Fibroblast of gingiva (primary cell): ENCODE data around the gene GDF10.

Experiments used
- DNase-seq: peaks from one replicate; pipeline ENCODE4 v3.0.0-alpha.2; 2011; ENCODE audit warnings: low read depth

Gene GDF10

DNA sequence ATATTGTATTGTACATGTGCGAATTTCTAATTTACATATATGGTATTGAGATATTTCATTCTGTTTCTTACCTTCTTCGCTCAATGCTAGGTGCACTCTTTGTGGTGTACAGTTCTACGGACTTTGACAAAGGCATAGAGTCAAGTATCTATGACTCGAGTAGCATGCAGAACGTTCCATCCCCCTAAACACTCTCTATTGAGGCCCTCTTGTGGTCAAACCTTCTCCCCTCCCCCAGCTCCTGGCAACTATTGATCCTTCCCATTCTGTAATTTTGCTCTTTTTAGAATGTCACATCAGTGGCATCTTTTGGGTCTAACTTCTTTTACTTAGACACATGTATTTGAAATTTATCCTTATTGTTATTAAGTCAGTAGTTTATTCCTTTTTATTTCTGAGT, 30.7 kb upstream of the GDF10 start:
- DNase-seq: no peak

DNA sequence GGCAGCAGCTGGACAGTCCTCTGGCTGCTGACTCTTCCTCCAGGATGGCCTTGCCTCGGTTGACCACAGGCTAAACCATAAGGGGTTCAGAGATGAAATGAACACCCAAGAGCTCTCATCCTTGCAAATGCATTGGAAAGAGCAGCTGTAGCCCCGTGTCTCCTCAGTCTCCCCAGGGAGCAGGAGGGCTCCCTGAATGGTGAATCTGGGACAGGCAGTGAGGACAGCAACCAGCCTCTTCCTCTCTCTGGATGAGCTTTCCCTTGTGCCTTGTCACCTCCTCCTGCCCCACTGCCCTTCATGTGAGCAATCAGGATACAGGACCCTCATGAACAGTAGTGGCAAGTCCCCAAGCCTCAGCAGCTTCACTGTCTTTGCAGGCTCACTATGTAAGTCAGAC, 23.9 kb upstream of the GDF10 start:
- DNase-seq: no peak

DNA sequence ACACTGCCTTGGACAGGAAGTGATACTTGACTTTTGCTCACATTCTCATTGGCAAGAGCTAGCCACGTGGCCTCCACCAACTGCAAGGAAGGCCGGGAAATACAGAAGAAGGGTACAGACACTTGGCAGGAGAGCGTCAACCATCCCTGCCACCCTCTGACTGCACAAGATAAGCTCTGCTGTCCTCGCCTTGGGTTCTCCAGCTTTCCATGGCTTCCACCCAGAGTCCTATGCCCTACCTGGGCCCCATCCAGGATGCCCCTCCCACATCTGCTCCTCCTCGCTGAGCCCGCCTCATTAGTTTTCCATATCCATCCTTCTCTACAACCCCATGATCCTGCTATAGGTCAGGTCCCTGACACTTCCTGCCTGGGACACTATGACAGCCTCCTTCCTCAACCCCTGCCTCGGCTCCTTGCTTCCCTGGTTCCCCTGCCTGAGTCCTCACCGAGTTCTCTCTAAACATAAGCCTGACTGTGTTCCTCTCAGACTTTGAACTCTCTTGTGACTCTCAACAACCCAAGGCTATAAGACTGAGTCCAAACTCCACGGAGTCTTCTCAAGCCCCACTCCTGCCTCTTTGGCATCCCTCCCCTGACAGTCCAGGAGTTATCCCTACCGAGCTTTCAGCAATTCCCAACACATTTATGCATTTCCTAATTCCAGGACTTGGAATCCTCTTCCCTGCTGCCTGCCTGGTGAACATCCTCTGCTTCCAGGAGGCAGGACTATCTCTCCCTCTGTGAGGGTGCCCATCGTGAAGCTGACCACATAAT, 23.2 kb upstream of the GDF10 start:
- no peak for DNase-seq

DNA sequence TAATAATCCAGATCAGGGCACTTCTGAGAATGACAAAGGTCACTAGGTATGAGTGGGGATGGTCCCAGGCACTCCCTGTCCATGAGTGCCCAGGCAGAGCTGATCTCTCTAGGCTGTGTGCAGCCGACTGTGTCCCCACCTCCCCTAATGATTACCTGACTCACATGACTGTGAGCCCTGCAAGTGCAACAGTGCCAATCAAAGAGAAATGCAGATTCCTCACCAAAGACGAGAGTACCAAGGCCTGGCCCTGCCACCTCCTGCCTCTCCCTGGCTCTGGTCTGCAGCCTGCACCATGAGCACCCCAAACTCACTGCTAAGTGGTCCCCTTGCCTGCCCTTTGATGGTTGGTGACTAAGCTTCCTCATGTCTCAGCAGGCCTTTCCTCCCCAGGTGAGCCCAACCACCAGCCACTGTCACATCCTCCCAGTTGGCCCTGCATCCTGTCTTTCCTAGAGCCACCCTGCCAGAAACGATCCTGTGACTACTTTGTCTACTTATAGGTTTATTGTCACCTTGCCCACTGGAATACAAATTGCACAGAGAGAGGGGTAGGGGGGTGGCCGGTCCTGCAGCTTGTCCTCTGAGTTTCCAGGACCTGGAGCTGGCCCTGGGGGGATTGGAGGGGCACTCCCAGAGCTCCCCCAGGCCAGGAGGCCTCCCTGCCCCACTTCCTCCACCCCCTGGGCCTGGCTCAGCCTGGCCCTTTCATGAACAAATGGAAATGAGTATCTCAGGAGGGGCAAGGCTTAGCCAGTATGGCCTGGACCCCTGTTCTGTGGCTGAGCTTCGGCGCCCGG, 22.4 kb upstream of the GDF10 start:
- no peak for DNase-seq

DNA sequence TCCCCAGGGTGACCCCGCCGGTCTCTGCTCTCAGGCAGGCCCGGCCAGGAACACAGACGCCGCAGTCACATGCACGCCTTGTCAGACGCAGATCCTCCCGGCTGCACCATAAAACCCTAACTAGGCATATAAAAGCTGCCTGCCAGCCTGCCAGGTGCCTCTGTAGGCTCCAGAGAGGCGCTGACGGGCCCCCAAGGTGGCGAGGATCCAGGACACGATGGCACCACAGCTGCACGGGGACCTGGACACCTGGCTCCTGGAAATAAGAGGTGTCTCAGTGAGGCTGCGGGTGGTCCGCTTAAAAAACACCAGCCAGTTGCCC, 21.9 kb upstream of the GDF10 start:
- DNase-seq: no peak

DNA sequence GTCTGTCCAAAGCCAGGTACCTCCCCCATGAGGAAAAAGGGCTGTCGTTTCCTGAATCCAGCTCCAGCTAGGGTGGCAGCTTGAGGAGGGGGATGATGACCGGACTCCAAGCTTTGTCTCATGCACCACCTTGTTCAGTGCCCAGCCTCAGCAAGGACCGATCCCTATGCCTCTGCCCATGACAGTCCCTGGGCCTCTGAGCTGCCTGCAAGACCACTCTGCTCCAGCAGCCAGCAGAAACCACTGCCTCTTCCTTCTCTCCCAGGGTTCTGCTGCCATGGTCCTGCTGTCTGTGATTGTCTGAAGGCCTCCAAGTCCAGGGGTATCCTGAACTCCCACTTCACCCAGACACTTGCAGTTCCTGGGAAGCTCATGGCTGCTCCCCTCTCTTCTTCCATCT, 21.3 kb upstream of the GDF10 start:
- no peak for DNase-seq

DNA sequence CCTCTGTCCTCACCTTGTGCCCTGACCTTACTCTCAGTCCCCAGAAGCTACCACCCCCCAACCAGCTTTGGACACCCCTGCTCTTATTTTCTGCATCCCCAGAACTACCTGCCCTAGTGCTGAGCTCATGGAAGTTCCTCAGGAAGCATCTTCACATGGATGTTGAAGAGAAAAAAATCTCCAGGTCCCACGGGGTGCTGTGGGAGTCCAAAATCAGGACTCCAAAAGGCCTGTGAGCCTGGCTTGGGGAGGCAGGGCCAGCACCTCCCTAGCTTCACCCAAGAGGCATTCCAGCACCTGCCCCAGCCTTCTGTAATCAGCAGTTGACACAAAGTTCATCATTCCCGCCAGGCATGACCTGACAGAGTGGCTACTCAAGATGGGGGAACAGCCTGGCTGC, 20.7 kb upstream of the GDF10 start:
- no peak for DNase-seq

DNA sequence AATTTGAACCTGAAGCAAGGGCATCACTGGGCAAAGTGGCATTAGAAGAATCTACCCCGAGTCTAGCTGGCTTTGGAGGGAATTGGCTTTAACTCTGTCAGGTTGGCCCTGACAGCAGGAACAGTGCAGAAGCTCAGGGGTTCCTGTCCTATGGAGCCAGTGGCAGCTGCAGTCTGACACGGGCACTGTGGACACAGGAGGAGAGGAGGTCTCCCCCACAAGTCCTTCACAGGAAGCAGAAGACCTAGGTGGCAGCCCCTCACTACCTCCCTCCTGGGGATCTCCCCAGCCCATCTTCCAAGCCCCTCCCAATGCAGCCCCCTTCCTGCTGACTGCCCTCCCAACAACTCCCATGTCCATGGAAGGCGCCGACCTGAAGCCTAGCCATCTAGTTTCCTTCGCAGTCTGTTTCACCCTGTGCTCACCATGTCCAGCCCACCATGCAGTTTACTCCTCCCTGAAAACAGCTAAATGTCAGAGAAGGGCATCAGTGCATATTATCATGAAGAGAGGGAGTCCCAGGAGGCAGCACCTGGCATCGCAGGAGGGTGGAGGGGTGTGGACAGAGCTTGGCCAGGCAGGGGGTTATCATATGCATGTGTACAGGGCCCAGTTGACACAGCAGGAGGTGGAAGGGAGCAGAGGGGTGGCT, 17.9 kb upstream of the GDF10 start:
- no peak for DNase-seq

DNA sequence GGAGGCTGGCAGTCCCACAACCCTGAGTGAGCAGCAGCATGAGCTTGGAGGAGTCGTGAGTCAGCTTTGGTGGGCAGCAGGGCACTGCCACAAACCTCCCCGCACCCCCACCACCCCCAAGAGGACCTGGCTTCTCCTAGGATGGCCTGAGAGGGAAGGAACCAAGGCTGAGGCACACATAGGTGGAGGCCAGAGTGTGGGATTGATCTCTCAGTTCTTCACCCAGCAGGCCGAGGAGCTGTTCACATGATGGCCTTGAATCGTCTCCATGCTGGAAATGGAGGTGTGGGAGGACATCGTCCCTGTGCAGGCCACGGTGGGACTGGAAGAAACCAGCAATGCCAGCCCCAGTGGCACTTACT, 17.4 kb upstream of the GDF10 start:
- no peak for DNase-seq

DNA sequence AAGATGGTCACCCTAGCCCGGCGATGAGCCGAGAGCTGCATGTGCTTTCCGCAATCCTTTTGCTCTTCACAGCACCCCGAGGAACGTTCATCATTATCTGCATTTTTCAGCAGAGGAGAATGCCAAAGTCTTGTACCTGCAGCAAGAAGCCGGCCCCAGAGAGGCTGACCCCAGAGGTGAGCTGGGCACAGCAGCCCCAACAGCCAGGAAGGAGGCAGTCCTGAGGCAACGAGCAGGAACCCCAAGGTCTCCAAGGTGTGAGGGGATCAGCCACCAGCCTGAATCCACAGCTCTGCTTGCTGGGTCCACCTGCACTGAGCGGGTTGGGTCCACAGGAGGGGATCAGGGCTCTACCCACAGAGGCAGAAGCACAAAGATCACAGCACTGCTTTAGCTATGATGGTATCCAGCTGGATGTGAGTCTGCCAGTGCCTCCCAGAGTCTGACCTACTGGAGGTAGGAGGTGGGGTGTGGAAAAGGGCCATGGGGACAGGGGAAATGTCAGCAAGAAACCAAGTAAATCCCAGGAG, 16.8 kb upstream of the GDF10 start:
- DNase-seq: no peak

DNA sequence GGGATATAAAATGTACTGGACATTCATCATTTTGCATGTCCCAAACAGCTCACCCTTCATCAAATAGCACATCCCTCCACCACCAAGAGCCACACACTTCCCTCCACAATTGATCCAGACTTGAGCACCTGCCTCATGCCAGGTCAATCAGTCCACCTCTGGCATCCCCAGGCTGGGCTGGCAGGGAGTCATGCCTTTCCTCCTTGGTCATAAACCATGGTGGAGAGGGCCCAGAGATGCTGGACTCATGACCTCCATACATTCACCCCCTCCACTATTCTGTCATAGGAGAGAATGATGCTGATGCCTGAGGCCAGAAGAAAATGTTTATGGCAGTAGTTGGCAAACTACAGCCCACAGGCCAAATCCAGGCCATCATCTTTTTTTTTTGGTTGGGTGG, 16.1 kb upstream of the GDF10 start:
- DNase-seq: no peak

DNA sequence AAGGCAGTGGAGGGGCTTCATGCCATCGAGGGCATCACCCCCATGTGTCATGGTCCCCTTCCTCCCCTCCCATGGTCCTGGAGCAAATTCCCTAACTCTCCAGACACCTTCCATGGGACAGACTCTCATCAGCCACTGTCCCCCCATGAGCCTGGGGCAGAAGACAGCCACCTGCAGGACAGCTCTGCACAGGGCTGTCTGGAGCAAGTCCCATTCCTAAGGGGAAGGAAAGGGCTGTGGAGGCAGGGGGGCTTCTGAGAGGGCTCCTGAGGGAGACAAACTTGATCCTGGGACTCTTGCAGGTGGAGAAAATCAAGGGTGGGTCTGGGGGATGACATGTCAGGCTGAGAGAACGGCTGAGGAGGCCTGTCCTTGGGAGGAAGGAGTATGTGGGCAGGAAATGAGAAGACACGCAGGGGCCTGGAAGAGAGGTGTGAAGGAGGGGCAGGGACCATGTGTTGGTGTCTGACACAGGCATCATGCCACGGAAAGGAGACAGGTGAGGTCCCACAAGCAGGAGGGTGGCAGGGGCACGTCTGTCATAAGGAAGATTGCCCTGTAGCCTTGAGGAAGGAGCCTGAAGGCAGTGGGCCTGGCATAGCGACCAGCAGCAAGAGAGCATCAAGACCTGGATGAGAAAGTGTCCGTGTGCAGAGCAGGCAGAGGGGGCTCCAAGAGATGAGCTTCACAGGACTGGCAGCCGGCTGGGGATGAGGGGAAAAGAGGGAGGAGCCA, 14.4 kb upstream of the GDF10 start:
- DNase-seq: no peak

DNA sequence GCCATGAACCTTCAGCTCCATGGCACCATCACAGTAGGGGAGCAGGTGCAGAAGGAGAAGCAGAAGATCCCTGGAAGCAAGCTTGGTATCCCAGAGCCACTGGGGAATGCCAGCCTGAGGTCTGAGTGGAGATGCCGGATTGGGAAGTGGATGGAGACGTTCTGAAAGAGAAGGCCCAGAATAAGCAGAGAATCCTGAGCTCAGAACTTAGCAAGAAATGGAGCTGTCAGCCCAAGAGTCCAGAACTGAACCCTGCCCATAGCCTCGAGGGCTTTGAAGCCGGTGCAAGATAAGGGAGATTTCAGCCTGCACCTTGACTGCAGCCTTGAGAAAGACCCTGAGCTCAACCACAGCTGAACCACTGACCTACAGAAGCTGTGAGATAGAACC, 13.9 kb upstream of the GDF10 start:
- DNase-seq: no peak

DNA sequence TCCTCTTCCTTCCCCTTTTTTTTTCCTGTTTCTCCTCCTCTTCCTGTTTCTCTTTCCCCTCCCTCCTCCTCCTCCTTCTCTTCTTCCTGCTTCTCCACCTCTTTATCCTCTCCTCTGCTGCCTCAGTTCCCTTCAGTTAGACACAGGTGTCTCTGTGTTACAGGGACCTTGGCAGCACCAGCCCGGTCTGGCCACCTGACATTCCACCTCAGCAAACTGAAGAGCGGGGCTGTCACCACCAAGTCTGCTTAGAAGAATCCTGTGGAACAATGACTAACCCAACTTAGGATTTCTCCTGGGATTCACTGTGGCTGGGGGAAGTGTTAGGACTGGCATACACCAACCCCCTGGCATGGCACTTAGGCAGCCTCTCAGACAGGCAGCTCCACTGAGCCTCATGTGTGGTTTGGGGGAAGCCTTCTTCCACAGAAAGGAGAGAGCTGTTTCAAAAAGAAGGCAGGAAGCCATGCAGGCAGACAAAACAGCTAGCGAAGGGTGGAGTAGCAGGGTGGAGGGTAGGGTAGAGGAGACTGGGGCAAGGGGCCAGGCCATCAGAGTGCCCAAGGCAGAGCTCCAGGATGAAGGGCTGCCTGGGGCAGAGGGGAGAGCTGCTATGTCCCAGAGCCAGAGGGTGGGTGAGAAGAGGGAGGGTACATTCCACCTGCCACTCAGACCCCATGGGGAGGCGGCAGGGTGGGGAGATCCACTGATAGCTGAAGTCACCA, 13.2 kb upstream of the GDF10 start:
- DNase-seq: no peak

DNA sequence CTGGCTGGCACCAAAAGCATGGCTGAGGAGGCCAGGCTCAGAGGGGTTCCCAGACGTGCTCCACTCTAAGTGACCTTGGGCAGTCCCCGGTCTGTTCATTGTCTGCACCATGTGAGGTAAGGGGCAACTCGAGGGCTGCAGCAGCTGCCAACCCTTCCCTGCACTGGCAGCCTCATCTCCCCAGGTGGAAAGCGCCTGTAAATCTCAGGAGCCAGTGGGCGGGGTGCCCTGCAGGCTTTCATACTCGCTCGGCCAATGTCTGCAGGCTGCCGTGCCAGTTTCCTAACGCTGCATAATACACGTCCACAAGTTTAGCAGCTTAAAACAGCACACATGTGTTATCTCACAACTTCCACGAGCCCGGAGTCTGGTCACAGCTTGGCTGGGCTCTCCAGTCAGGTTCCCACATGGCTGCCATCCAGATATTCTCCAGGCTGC, 12.6 kb upstream of the GDF10 start:
- DNase-seq: no peak

DNA sequence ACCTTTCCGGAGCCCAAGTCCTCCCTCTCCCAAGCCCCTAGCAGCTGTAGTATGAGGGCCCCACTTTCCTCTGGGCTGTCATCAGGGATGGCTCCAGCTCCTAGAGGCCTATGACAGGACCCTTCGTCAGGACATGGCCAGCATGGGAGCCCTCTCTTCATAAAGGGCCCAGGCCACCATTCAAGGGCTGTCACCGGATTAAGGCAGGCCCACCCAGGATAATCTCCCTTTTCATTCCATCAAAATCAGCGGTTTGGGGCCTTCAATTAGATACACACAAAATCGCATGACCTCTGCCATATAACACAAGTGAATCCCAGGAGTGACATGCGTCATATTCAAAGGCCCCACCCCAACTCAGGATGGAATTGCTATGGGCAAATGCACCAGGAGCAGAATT, 12.2 kb upstream of the GDF10 start:
- DNase-seq: no peak

DNA sequence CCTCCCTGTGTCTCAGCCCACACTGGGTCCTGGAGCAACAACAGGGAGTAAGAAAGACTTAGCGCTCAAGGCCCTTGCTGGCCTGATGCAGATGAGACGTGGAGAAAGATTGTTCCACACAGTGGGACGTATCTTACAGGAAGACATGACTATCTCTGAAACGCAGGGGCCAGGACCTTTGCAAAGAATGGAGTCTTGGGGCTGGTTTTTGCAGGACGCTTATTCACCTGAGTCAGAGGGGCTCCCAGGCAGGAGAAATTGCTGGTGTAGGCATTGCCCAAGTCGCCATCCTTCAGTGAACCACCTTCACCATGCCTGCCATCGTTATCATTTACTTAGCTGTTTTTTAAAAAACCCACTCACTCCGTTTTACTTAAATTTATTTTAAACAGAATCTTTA, 11.8 kb upstream of the GDF10 start:
- DNase-seq: no peak

DNA sequence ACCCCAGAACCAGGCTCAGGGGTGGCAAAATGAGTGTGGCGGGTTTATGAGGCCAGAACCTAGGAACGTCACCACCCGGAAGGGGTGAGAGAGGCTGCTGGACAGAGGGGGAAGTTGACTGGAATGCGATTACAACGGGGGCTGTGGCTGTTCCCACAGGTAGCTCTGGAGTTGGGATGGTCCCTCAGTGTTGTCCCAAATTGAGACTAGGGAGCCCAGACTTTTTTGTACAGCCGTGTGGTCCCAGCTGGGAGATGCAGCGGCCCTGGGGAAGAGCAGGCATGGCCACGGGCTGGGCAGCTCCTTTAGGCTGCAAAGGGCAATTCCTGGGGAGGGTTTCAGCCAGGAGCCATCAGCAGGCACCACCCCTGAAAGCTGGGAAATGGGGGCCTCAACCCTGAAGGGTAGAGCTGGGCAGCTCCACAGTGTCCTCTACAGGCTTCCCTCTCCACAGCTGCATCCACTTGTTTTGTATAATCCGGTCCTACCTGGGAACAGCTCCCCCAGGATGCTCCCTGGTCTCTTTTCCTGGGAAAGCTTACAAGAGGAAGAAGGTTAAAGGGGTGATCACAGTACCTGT, 11.0 kb upstream of the GDF10 start:
- no peak for DNase-seq

DNA sequence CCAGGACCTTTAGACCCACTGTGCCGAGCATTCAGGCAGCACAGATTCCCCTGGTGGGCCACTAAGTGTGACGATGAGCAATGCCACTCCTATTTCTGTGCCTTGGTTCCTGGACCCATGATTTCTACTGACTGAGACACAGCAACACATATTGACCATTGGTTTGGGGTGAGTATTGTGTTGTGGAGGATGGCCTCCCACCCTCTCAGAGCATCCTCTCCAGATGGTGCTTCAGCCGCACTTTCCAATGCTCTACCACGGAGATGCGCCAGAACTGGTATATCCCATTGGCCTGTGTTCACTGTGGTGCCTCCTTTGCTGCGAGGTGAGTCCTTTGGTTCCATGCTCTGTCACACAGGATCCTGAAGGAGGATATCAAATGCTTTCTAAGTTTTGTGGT, 10.1 kb upstream of the GDF10 start:
- DNase-seq: no peak

DNA sequence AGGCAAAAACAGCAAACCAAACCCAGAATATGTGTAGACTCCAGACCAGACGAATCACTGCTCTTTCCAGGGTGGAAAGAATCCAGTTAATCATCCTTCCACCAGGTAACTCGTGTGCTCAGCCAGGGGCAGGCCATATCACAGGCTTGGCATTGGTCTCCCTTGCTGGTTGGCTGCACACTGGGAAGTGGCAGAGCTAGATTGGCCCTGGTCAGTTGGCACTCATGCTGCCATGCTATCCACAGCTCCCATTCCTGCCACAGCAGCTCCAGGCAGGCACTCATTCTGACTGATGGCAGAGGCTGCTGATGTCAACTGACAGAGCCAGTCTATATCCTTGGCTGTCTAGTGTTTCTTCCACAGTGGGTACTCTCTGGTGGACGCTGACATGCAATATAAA, 9.7 kb upstream of the GDF10 start:
- no peak for DNase-seq

DNA sequence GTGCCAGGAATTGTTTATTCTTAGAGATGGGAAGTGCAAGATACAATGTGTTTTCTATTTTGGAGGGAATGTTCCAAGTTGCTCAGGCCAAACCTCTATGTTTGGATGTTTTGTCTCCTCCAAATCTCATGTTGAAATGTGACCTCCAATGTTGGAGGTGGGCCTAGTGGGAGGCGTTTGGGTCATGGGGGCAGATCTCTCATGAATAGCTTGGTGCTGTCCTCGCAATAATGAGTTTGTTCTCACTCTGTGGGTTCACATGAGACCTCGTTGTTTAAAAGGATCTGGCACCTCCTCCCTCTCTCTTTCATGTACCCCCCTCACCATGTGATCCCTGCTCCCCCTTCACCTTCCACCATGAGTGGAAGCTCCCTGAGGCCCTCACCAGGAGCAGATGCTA, 8.3 kb upstream of the GDF10 start:
- DNase-seq: no peak
